ENCODE data around the gene PACSIN3. TPM values are rescaled to one million over a fixed set of nuclear protein-coding genes. Genes with fewer than 3 reads are reported as not detected.

Gene PACSIN3
- polyA plus RNA-seq, 1 experiment = 25.2 TPM

GRCh38 chr11:47178737-47179654 is 7.2 kb downstream of the PACSIN3 start:
- H3K36me3 ChIP-seq (ENCODE audit: control insufficient read depth, insufficient read depth, low read length) = peaks cover 15% of the 10 kb centered on the region
- H3K27me3 ChIP-seq (ENCODE audit: control insufficient read depth, insufficient read depth, low read length) = no peaks in the 10 kb centered on the region
- H3K4me3 ChIP-seq (ENCODE audit: low read depth, low read length) = no peak overlapping the region
- CTCF ChIA-PET = interaction anchor here (0.5 to 5.5 kb wide), 24 partner anchors 9 to 295 kb away, joined by 3 to 55 read pairs (median 5); partner anchors contain the start of genes ACP2, DDB2 and NR1H3
- POLR2A ChIA-PET = no interaction called here
- DNase-seq (ENCODE audit: low read depth) = no peak
- no peak for TF ChIP-seq CTCF (IDR thresholded peaks at IDR 0.05; ENCODE audit: insufficient read depth, low read depth, low read length)

GRCh38 chr11:47178316-47178715 is 7.9 kb downstream of the PACSIN3 start:
- ChIA-PET CTCF (interaction anchor here (0.8 to 5.5 kb wide), 20 partner anchors 7 to 258 kb away, joined by 3 to 55 read pairs (median 6); partner anchors contain the start of genes ACP2, DDB2 and NR1H3), POLR2A (no interaction called here)
- Histone ChIP-seq H3K36me3 (ENCODE audit: control insufficient read depth, insufficient read depth, low read length) (peaks cover 17% of the 10 kb centered on the region), H3K27me3 (ENCODE audit: control insufficient read depth, insufficient read depth, low read length) (no peaks in the 10 kb centered on the region), H3K4me3 (ENCODE audit: low read depth, low read length) (no peak overlapping the region)
- no peak for DNase-seq (ENCODE audit: low read depth)
- no peak for TF ChIP-seq CTCF (IDR thresholded peaks at IDR 0.05; ENCODE audit: insufficient read depth, low read depth, low read length)

- no peaks in the 10 kb centered on the region for H3K27me3 ChIP-seq (ENCODE audit: control insufficient read depth, insufficient read depth, low read length)
- TF ChIP-seq CTCF (IDR thresholded peaks at IDR 0.05; ENCODE audit: insufficient read depth, low read depth, low read length) = no peak
- ChIA-PET CTCF (interaction anchor here (0.8 to 5.5 kb wide), 20 partner anchors 8 to 258 kb away, joined by 3 to 55 read pairs (median 5); partner anchors contain the start of genes ACP2, DDB2 and NR1H3), POLR2A (no interaction called here)
- peaks cover 19% of the 10 kb centered on the region for H3K36me3 ChIP-seq (ENCODE audit: control insufficient read depth, insufficient read depth, low read length)
- no peak for DNase-seq (ENCODE audit: low read depth)
- H3K4me3 ChIP-seq (ENCODE audit: low read depth, low read length) = no peak overlapping the region
These were observed 8.4 kb downstream of the PACSIN3 start for GRCh38 chr11:47177846-47178245.

- Histone ChIP-seq H3K36me3 (ENCODE audit: control insufficient read depth, insufficient read depth, low read length) (peaks cover 24% of the 10 kb centered on the region), H3K27me3 (ENCODE audit: control insufficient read depth, insufficient read depth, low read length) (no peaks in the 10 kb centered on the region), H3K4me3 (ENCODE audit: low read depth, low read length) (peak overlapping the region; percentile 63)
- TF ChIP-seq CTCF (IDR thresholded peaks at IDR 0.05; ENCODE audit: insufficient read depth, low read depth, low read length) = peak; percentile 73
- ChIA-PET CTCF (interaction anchor here (0.6 to 5.5 kb wide), 21 partner anchors 8 to 257 kb away, joined by 3 to 55 read pairs (median 6); partner anchors contain the start of genes ACP2, DDB2 and NR1H3), POLR2A (interaction anchor here (0.6 kb wide), 1 partner anchor 80 kb away, joined by 3 read pairs; no protein-coding TSS in a partner anchor)
- no peak for DNase-seq (ENCODE audit: low read depth)
These were observed 8.9 kb downstream of the PACSIN3 start for GRCh38 chr11:47177229-47177845.
